K562 (cell line): ENCODE results near the gene ZDHHC18. TPM values are rescaled to one million over a fixed set of nuclear protein-coding genes. Genes with fewer than 3 reads are reported as not detected.

Experiments used
- ATAC-seq: fragments of 200-7000 bp; cut with Tn5 transposase; 3 replicates; pipeline ENCODE4 v1.9.1; 2020; ENCODE audit warnings: moderate library complexity
- BruUV-seq: library from RNA; stranded (reverse); fragments of 400-500 nt; replicated peaks from 2 replicates; lab custom pipeline; 2021; lab: Mats Ljungman, UMichigan
- CTCF ChIA-PET: fragments of 300-600 bp; formaldehyde crosslinking; extraction: SDS; loops from one replicate; lab custom pipeline; 2021; ENCODE audit warnings: low intra/inter-chr PET ratio; lab: Yijun Ruan, JAX
- POLR2A ChIA-PET: fragments of 300-600, 350-650 bp; sonication (Branson Sonifier 250); formaldehyde crosslinking; extraction: SDS; loops from one replicate; lab custom pipeline; 2021; ENCODE audit warnings: antibody characterized with exemption, inconsistent platforms; lab: Yijun Ruan, JAX
- DNase-seq, 4 experiments: peaks; one replicate each; pipeline versions ENCODE4 v3.0.0 to v3.0.0-alpha.2; 2011 to 2018; ENCODE audit warnings: low spot score in 3 of 4, mixed read lengths in 3 of 4; ENCODE audit errors: extremely low read depth in 1 of 4
- FAIRE-seq: peaks from 2 replicates; lab custom pipeline; 2011; peaks lifted over from hg19 to GRCh38; lab: Jason Lieb, UNC
- H2AFZ ChIP-seq: 2 replicates; pipeline ENCODE4 v1.6.0; 2011; ENCODE audit warnings: low read depth, low read length, control low read depth, inconsistent platforms
- H3K27ac ChIP-seq: fragments of 200-600 bp; 3 replicates; pipeline ENCODE4 v1.8.0; 2011; ENCODE audit warnings: low read depth, mild to moderate bottlenecking, control low read depth, inconsistent platforms, low read length, moderate library complexity, mixed read lengths; ENCODE audit errors: extremely low read depth
- H3K27me3 ChIP-seq, 2 experiments: fragments of 300-600 bp in 1 of 2; 2 replicates in 1 of 2; 3 replicates in 1 of 2; pipeline versions ENCODE4 v1.6.0 to v1.8.0; 2011; ENCODE audit warnings: inconsistent platforms in 2 of 2, low read length in 2 of 2, mild to moderate bottlenecking in 1 of 2, mixed read lengths in 1 of 2, moderate library complexity in 1 of 2; ENCODE audit not compliant: control insufficient read depth in 2 of 2, insufficient read depth in 2 of 2
- H3K36me3 ChIP-seq: fragments of 300-600 bp; 3 replicates; pipeline ENCODE4 v1.8.0; 2011; ENCODE audit warnings: mild to moderate bottlenecking, low read length, inconsistent platforms; ENCODE audit not compliant: control insufficient read depth, insufficient read depth
- H3K4me1 ChIP-seq, 2 experiments: fragments of 200-600 bp in 1 of 2; replicated peaks in 1 of 2; 2 replicates in 1 of 2; 3 replicates in 1 of 2; pipeline versions ENCODE4 v1.5.1 to v1.8.0; 2011; ENCODE audit warnings: inconsistent platforms in 2 of 2, low read length in 2 of 2, mild to moderate bottlenecking in 1 of 2, mixed read lengths in 1 of 2, moderate library complexity in 1 of 2; ENCODE audit not compliant: control insufficient read depth in 2 of 2, insufficient read depth in 2 of 2
- H3K4me2 ChIP-seq: 2 replicates; pipeline ENCODE4 v1.6.1; 2011; ENCODE audit warnings: low read length, control low read depth, inconsistent platforms, mixed read lengths; ENCODE audit not compliant: insufficient read depth
- H3K4me3 ChIP-seq: fragments of 200-600 bp; sonication (generic), shearing (Covaris generic); 2 replicates; pipeline ENCODE4 v1.5.1; 2016; ENCODE audit warnings: control low read depth, inconsistent platforms
- H3K79me2 ChIP-seq: fragments of 200-600 bp; 3 replicates; pipeline ENCODE4 v1.8.0; 2011; ENCODE audit warnings: low read length, inconsistent platforms; ENCODE audit not compliant: control insufficient read depth, insufficient read depth
- H3K9ac ChIP-seq, 2 experiments: 2 replicates each; pipeline versions ENCODE4 v1.6.0 to v1.6.1; 2011; ENCODE audit warnings: low read depth in 2 of 2, low read length in 2 of 2, control low read depth in 1 of 2, inconsistent platforms in 1 of 2, mild to moderate bottlenecking in 1 of 2, mixed read lengths in 1 of 2; ENCODE audit not compliant: insufficient read depth in 1 of 2
- H3K9me1 ChIP-seq: one replicate; pipeline ENCODE4 v1.6.0; 2011; ENCODE audit warnings: inconsistent platforms, mild to moderate bottlenecking, low read length, moderate library complexity; ENCODE audit not compliant: control insufficient read depth, insufficient read depth
- H3K9me3 ChIP-seq: replicated peaks from 2 replicates; pipeline ENCODE4 v1.5.1; 2011; ENCODE audit warnings: low read depth, low read length, inconsistent platforms; ENCODE audit not compliant: control insufficient read depth, insufficient read depth
- H4K20me1 ChIP-seq: replicated peaks from 2 replicates; pipeline ENCODE4 v1.6.1; 2011; ENCODE audit warnings: low read length, inconsistent platforms, mixed read lengths; ENCODE audit not compliant: control insufficient read depth, insufficient read depth
- CHD4 ChIP-seq: fragments of 200-600 bp; sonication (generic); IDR thresholded peaks from 3 replicates; pipeline ENCODE4 v1.6.1; 2012; ENCODE audit warnings: low read depth, mild to moderate bottlenecking, mixed read lengths, low read length, inconsistent platforms; ENCODE audit not compliant: insufficient read depth, insufficient replicate concordance, poor library complexity, severe bottlenecking
- FIP1L1 ChIP-seq: fragments of 200-400 bp; formaldehyde crosslinking; IDR thresholded peaks from 2 replicates; pipeline ENCODE4 v1.6.1; 2018; ENCODE audit warnings: mild to moderate bottlenecking, low read depth, low read length; ENCODE audit not compliant: poor library complexity, severe bottlenecking
- FOSL1 ChIP-seq: fragments of 200-800 bp; sonication (Bioruptor generic); conservative IDR thresholded peaks from 2 replicates; pipeline ENCODE4 v1.6.1; 2016; ENCODE audit warnings: missing genetic modification characterization, missing compliant biosample characterization
- KAT2B ChIP-seq: IDR thresholded peaks from one replicate; pipeline ENCODE4 v1.6.1; 2012; ENCODE audit warnings: low read depth, mild to moderate bottlenecking, control low read depth, inconsistent platforms, low read length, moderate library complexity
- NCOA2 ChIP-seq, 2 experiments: fragments of 450-650 bp; IDR thresholded peaks; 2 replicates each; pipeline ENCODE4 v1.6.1; 2018; ENCODE audit warnings: mild to moderate bottlenecking in 2 of 2, moderate library complexity in 1 of 2; ENCODE audit not compliant: partially characterized antibody in 2 of 2
- NELFE ChIP-seq: IDR thresholded peaks from 2 replicates; pipeline ENCODE4 v1.6.1; 2011; ENCODE audit warnings: mild to moderate bottlenecking; ENCODE audit not compliant: insufficient read depth, insufficient read length
- NFIX ChIP-seq: fragments of 250-450 bp; sonication (Bioruptor Pico); IDR thresholded peaks from 2 replicates; pipeline ENCODE4 v1.4.0; 2020; ENCODE audit warnings: low read depth, mild to moderate bottlenecking, moderate library complexity
- NR2F6 ChIP-seq: fragments of 450-650 bp; formaldehyde crosslinking; IDR thresholded peaks from 2 replicates; pipeline ENCODE4 v1.4.0; 2020; ENCODE audit warnings: mild to moderate bottlenecking
- POLR2AphosphoS5 ChIP-seq: IDR thresholded peaks from 2 replicates; pipeline ENCODE4 v1.6.1; 2011; ENCODE audit warnings: mild to moderate bottlenecking, low read depth, low read length, moderate library complexity; ENCODE audit not compliant: control insufficient read depth, insufficient read depth
- SP1 ChIP-seq: sonication (generic); formaldehyde crosslinking; IDR thresholded peaks from 2 replicates; pipeline ENCODE4 v1.8.1; 2022; ENCODE audit warnings: mild to moderate bottlenecking, missing genetic modification reagents
- ZNF324 ChIP-seq: fragments of 250-450 bp; sonication (Bioruptor Pico); IDR thresholded peaks from 2 replicates; pipeline ENCODE4 v1.4.0; 2020; ENCODE audit warnings: mild to moderate bottlenecking
- WGBS: fragments of 100-300 bp; shearing (Covaris generic); methylation state at CpG from one replicate; pipeline ENCODE4 v1.1.6; 2016; ENCODE audit warnings: low coverage, mixed read lengths; ENCODE audit not compliant: insufficient coverage; ENCODE audit errors: missing lambda C conversion rate; 5-methylcytosine and 5-hydroxymethylcytosine counted together
- in situ Hi-C: fragments of 300-500 bp; cut with MboI; formaldehyde crosslinking; loops from 4 replicates; pipeline ENCODE4 v1.15.0; 2018; ENCODE audit warnings: inconsistent platforms, mixed read lengths
- intact Hi-C: fragments of 100-400 bp; cut with micrococcal nuclease; formaldehyde crosslinking; loops from 2 replicates; pipeline ENCODE4 v1.14.2; 2022
- polyA plus RNA-seq, 8 experiments: library from polyadenylated mRNA; depleted of rRNA in 4 of 8; stranded (reverse) in 5 of 8; unstranded in 3 of 8; fragments of >200 nt; fragmentation: Nextera tagmentation in 2 of 8; fragmentation: Illumina TruSeq in 1 of 8; extraction: Ambion mirVana in 2 of 8; extraction: Trizol in 1 of 8; gene quantifications; 2 replicates each; pipeline versions ENCODE4 v1.2.1 to v1.2.3, GENCODE V29; 2011 to 2014; ENCODE audit warnings: inconsistent platforms in 1 of 8, missing spikeins in 1 of 8
- total RNA-seq, 7 experiments: library from RNA; depleted of rRNA in 6 of 7; stranded (reverse); fragments of >200 nt in 6 of 7; fragmentation: Illumina TruSeq in 2 of 7; extraction: Trizol in 2 of 7; gene quantifications; 2 replicates each; pipeline versions ENCODE4 v1.2.1 to v1.2.3, GENCODE V29; 2011 to 2021; ENCODE audit warnings: low replicate concordance in 1 of 7
- TF ChIP-seq, protein P1 (sequence below): fragments of 250-450 bp; sonication (Bioruptor Pico); IDR thresholded peaks from 2 replicates; pipeline ENCODE4 v1.8.0; 2021; ENCODE audit warnings: mild to moderate bottlenecking, moderate library complexity
- TF ChIP-seq, protein P2 (sequence below), 3 experiments: IDR thresholded peaks in 2 of 3; conservative IDR thresholded peaks in 1 of 3; 2 replicates each; pipeline ENCODE4 v1.5.1; 2011 to 2012; ENCODE audit warnings: low read length in 3 of 3, mild to moderate bottlenecking in 3 of 3, control low read depth in 2 of 3, improper control_type of control experiment in 1 of 3, inconsistent platforms in 1 of 3, low read depth in 1 of 3, mixed read lengths in 1 of 3, moderate library complexity in 1 of 3; ENCODE audit not compliant: insufficient read depth in 2 of 3
- TF ChIP-seq, protein P3 (sequence below): fragments of 250-450 bp; sonication (Bioruptor Pico); IDR thresholded peaks from 2 replicates; pipeline ENCODE4 v1.4.0; 2020; ENCODE audit warnings: borderline replicate concordance
- TF ChIP-seq, protein P4 (sequence below): sonication (generic); formaldehyde crosslinking; IDR thresholded peaks from 2 replicates; pipeline ENCODE4 v1.8.0; 2022; ENCODE audit warnings: mild to moderate bottlenecking, missing genetic modification reagents, borderline replicate concordance

ZDHHC18 gene
- total and polyA plus RNA-seq, 9 of the 15 experiments (the other 6 are each of a cell fraction or from before 2014, with no cell fraction given): 0.42 to 35.6 (median 15.8) TPM

DNA sequence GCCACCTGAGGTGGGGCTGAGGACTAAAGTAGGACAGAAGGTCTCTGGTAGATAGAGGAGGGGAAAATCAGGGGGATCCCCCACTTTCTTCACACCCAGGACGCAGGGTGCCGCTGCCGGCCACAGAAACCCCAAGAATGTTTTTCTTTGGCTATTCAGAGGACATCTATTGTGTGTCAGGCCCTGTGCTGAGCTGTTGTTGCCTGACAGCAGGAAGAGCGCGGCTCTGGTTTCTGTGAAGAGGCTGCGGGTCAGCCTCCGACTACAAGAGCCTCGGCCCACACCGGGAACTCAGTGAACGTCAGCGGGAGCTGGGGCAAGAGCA is 39.1 kb upstream of the ZDHHC18 start:
- DNase-seq (peak in 2 of 4 experiments; percentile 51 to 54), ATAC-seq (peak; percentile 7), FAIRE-seq (no peak)
- intact Hi-C loops: loop anchor here (2.0 to 5.0 kb wide), 2 partner anchors 43 to 300 kb away; no protein-coding TSS in a partner anchor
- Histone ChIP-seq H3K4me2 (peak overlapping the region; percentile 96), H3K9ac (peak overlapping the region; percentile 97 to 98), H3K79me2 (peaks cover 60% of the 10 kb centered on the region), H3K27me3 (no peaks in the 10 kb centered on the region), H2AFZ (peak overlapping the region; percentile 94), H3K36me3 (peaks cover 15% of the 10 kb centered on the region), H3K9me3 (no peaks in the 10 kb centered on the region), H3K4me1 (peaks cover 60 to 84% of the 10 kb centered on the region in 2 experiments), H3K9me1 (no peaks in the 10 kb centered on the region), H4K20me1 (no peaks in the 10 kb centered on the region), H3K27ac (peak overlapping the region; percentile 98), H3K4me3 (peak overlapping the region; percentile 66)
- POLR2A ChIA-PET: interaction anchor here (0.7 to 9.2 kb wide), 17 partner anchors 9 to 310 kb away, joined by 3 to 112 read pairs (median 9); partner anchors contain the start of gene ARID1A
- CTCF ChIA-PET: interaction anchor here (5.0 kb wide), 1 partner anchor 184 kb away, joined by 80 read pairs; no protein-coding TSS in a partner anchor
- TSS peak; percentile 84 for BruUV-seq
- in situ Hi-C loops: no loop called here
- 0% methylated on average over 11 of the region's 11 CpGs for WGBS
- no peak for TF ChIP-seq SP1 (CRISPR knock-in tag)
- TF ChIP-seq ZNF324 (CRISPR knock-in tag): no peak
- no peak for TF ChIP-seq CHD4
- TF ChIP-seq FOSL1 (tag): peak; percentile 47
- TF ChIP-seq, protein P1, sequence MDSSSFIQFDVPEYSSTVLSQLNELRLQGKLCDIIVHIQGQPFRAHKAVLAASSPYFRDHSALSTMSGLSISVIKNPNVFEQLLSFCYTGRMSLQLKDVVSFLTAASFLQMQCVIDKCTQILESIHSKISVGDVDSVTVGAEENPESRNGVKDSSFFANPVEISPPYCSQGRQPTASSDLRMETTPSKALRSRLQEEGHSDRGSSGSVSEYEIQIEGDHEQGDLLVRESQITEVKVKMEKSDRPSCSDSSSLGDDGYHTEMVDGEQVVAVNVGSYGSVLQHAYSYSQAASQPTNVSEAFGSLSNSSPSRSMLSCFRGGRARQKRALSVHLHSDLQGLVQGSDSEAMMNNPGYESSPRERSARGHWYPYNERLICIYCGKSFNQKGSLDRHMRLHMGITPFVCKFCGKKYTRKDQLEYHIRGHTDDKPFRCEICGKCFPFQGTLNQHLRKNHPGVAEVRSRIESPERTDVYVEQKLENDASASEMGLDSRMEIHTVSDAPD (CRISPR knock-in tag): no peak
- TF ChIP-seq, protein P2, sequence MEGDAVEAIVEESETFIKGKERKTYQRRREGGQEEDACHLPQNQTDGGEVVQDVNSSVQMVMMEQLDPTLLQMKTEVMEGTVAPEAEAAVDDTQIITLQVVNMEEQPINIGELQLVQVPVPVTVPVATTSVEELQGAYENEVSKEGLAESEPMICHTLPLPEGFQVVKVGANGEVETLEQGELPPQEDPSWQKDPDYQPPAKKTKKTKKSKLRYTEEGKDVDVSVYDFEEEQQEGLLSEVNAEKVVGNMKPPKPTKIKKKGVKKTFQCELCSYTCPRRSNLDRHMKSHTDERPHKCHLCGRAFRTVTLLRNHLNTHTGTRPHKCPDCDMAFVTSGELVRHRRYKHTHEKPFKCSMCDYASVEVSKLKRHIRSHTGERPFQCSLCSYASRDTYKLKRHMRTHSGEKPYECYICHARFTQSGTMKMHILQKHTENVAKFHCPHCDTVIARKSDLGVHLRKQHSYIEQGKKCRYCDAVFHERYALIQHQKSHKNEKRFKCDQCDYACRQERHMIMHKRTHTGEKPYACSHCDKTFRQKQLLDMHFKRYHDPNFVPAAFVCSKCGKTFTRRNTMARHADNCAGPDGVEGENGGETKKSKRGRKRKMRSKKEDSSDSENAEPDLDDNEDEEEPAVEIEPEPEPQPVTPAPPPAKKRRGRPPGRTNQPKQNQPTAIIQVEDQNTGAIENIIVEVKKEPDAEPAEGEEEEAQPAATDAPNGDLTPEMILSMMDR (IDR thresholded peaks at IDR 0.05 in 2 of 3, conservative IDR thresholded peaks at IDR 0.05 in 1 of 3; ENCODE audit: insufficient read depth in 2 of 3, low read depth in 1 of 3, low read length in 3 of 3): peak in 1 of 3 experiments; percentile 17; a peak in 1 of 6 replicates
- TF ChIP-seq KAT2B: no peak
- TF ChIP-seq POLR2AphosphoS5: no peak
- TF ChIP-seq, protein P3, sequence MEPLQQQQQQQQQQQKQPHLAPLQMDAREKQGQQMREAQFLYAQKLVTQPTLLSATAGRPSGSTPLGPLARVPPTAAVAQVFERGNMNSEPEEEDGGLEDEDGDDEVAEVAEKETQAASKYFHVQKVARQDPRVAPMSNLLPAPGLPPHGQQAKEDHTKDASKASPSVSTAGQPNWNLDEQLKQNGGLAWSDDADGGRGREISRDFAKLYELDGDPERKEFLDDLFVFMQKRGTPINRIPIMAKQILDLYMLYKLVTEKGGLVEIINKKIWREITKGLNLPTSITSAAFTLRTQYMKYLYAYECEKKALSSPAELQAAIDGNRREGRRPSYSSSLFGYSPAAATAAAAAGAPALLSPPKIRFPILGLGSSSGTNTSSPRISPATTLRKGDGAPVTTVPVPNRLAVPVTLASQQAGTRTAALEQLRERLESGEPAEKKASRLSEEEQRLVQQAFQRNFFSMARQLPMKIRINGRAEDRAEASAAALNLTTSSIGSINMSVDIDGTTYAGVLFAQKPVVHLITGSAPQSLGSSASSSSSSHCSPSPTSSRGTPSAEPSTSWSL: no peak
- TF ChIP-seq, protein P4, sequence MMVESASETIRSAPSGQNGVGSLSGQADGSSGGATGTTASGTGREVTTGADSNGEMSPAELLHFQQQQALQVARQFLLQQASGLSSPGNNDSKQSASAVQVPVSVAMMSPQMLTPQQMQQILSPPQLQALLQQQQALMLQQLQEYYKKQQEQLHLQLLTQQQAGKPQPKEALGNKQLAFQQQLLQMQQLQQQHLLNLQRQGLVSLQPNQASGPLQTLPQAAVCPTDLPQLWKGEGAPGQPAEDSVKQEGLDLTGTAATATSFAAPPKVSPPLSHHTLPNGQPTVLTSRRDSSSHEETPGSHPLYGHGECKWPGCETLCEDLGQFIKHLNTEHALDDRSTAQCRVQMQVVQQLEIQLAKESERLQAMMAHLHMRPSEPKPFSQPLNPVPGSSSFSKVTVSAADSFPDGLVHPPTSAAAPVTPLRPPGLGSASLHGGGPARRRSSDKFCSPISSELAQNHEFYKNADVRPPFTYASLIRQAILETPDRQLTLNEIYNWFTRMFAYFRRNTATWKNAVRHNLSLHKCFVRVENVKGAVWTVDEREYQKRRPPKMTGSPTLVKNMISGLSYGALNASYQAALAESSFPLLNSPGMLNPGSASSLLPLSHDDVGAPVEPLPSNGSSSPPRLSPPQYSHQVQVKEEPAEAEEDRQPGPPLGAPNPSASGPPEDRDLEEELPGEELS: no peak
- TF ChIP-seq NELFE: no peak
- no peak for TF ChIP-seq NFIX (CRISPR knock-in tag)
- no peak for TF ChIP-seq NCOA2 (IDR thresholded peaks at IDR 0.05; ENCODE audit: partially characterized antibody in 2 of 2)
- no peak for TF ChIP-seq NR2F6
- no peak for TF ChIP-seq FIP1L1
